ENCODE data around the gene GPX4.

DNA sequence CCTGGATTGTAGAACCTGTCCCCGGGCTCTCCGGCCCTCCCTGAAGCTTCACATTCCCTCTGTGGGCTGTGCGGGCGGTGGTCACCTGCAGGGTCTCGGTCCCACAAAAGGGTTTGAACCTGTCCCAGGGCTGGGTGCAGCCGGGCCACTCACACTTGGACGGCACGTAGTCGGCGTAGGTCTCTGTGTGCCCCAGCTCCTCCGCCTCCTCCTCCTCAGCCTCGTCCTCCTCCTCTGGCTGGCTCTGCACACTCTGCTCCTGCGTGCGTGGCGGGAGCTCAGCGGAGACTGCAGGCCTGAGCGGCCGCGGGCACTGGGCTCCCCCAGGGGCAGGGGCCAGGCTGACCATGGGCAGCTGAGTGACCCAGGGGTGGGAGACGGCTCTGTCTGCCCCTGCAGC, 19.6 kb downstream of the GPX4 start:
- TF ChIP-seq, protein P1, sequence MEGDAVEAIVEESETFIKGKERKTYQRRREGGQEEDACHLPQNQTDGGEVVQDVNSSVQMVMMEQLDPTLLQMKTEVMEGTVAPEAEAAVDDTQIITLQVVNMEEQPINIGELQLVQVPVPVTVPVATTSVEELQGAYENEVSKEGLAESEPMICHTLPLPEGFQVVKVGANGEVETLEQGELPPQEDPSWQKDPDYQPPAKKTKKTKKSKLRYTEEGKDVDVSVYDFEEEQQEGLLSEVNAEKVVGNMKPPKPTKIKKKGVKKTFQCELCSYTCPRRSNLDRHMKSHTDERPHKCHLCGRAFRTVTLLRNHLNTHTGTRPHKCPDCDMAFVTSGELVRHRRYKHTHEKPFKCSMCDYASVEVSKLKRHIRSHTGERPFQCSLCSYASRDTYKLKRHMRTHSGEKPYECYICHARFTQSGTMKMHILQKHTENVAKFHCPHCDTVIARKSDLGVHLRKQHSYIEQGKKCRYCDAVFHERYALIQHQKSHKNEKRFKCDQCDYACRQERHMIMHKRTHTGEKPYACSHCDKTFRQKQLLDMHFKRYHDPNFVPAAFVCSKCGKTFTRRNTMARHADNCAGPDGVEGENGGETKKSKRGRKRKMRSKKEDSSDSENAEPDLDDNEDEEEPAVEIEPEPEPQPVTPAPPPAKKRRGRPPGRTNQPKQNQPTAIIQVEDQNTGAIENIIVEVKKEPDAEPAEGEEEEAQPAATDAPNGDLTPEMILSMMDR (conservative IDR thresholded peaks at IDR 0.05; ENCODE audit: low read depth in 2 of 2) = no peak
- TF ChIP-seq EZH2phosphoT487 (IDR thresholded peaks at IDR 0.05; ENCODE audit: unreplicated experiment) (no peak), POLR2AphosphoS5 (IDR thresholded peaks at IDR 0.05; ENCODE audit: low read depth) (no peak), EZH2 (IDR thresholded peaks at IDR 0.05; ENCODE audit: low read depth, unreplicated experiment) (no peak), NANOG (IDR thresholded peaks at IDR 0.05; ENCODE audit: borderline replicate concordance) (no peak)
- TF ChIP-seq, protein P2, sequence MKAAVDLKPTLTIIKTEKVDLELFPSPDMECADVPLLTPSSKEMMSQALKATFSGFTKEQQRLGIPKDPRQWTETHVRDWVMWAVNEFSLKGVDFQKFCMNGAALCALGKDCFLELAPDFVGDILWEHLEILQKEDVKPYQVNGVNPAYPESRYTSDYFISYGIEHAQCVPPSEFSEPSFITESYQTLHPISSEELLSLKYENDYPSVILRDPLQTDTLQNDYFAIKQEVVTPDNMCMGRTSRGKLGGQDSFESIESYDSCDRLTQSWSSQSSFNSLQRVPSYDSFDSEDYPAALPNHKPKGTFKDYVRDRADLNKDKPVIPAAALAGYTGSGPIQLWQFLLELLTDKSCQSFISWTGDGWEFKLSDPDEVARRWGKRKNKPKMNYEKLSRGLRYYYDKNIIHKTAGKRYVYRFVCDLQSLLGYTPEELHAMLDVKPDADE (IDR thresholded peaks at IDR 0.05) = no peak
- TF ChIP-seq, protein P3, sequence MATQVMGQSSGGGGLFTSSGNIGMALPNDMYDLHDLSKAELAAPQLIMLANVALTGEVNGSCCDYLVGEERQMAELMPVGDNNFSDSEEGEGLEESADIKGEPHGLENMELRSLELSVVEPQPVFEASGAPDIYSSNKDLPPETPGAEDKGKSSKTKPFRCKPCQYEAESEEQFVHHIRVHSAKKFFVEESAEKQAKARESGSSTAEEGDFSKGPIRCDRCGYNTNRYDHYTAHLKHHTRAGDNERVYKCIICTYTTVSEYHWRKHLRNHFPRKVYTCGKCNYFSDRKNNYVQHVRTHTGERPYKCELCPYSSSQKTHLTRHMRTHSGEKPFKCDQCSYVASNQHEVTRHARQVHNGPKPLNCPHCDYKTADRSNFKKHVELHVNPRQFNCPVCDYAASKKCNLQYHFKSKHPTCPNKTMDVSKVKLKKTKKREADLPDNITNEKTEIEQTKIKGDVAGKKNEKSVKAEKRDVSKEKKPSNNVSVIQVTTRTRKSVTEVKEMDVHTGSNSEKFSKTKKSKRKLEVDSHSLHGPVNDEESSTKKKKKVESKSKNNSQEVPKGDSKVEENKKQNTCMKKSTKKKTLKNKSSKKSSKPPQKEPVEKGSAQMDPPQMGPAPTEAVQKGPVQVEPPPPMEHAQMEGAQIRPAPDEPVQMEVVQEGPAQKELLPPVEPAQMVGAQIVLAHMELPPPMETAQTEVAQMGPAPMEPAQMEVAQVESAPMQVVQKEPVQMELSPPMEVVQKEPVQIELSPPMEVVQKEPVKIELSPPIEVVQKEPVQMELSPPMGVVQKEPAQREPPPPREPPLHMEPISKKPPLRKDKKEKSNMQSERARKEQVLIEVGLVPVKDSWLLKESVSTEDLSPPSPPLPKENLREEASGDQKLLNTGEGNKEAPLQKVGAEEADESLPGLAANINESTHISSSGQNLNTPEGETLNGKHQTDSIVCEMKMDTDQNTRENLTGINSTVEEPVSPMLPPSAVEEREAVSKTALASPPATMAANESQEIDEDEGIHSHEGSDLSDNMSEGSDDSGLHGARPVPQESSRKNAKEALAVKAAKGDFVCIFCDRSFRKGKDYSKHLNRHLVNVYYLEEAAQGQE (IDR thresholded peaks at IDR 0.05; ENCODE audit: unreplicated experiment) = no peak
